Endothelial cell of umbilical vein (primary cell): ENCODE results near the gene ZNF439. TPM values are rescaled to one million over a fixed set of nuclear protein-coding genes. Genes with fewer than 3 reads are reported as not detected.
"Not testable (repeated sequence)": the region's sequence is repeated elsewhere in the genome, so short reads cannot be mapped to it uniquely, and the experiment has no call there.

Experiments
- BruUV-seq: library from RNA; stranded (reverse); fragments of 400-500 nt; replicated peaks from 2 replicates; lab custom pipeline; 2021; lab: Mats Ljungman, UMichigan
- CTCF ChIA-PET: fragments of 300-600, 350-600 bp; sonication (Branson Sonifier 250); formaldehyde crosslinking; loops from one replicate; lab custom pipeline; 2021; ENCODE audit warnings: antibody characterized with exemption, inconsistent platforms; lab: Charles Lee
- POLR2A ChIA-PET: fragments of 300-600, 350-600 bp; sonication (Branson Sonifier 250); formaldehyde crosslinking; loops from one replicate; lab custom pipeline; 2021; ENCODE audit warnings: antibody characterized with exemption, inconsistent platforms; lab: Charles Lee
- DNase-seq: peaks from one replicate; pipeline ENCODE4 v3.0.0-alpha.2; 2011; ENCODE audit warnings: low read depth, low spot score
- FAIRE-seq: peaks from 2 replicates; lab custom pipeline; 2011; peaks lifted over from hg19 to GRCh38; lab: Jason Lieb, UNC
- H2AFZ ChIP-seq: 2 replicates; pipeline ENCODE4 v1.6.0; 2012; ENCODE audit warnings: low read depth, low read length, control low read depth, inconsistent platforms
- H3K27ac ChIP-seq: 2 replicates; pipeline ENCODE4 v1.5.1; 2011; ENCODE audit warnings: low read depth, mild to moderate bottlenecking, control low read depth, low read length, moderate library complexity; ENCODE audit not compliant: insufficient read depth
- H3K27me3 ChIP-seq, 2 experiments: 2 replicates each; pipeline versions ENCODE4 v1.6.0 to v1.6.1; 2011; ENCODE audit warnings: low read length in 2 of 2, mixed read lengths in 1 of 2; ENCODE audit not compliant: control insufficient read depth in 2 of 2, insufficient read depth in 2 of 2
- H3K36me3 ChIP-seq, 2 experiments: 2 replicates in 1 of 2; 3 replicates in 1 of 2; pipeline ENCODE4 v1.5.1; 2011; ENCODE audit warnings: low read length in 2 of 2, mild to moderate bottlenecking in 1 of 2, moderate library complexity in 1 of 2; ENCODE audit not compliant: control insufficient read depth in 2 of 2, insufficient read depth in 2 of 2; ENCODE audit errors: extremely low read depth in 1 of 2
- H3K4me1 ChIP-seq: 3 replicates; pipeline ENCODE4 v1.5.1; 2011; ENCODE audit warnings: mild to moderate bottlenecking, low read length; ENCODE audit not compliant: control insufficient read depth, insufficient read depth; ENCODE audit errors: extremely low read depth
- H3K4me2 ChIP-seq: 2 replicates; pipeline ENCODE4 v1.6.1; 2011; ENCODE audit warnings: low read length, control low read depth, mixed read lengths; ENCODE audit not compliant: insufficient read depth
- H3K4me3 ChIP-seq, 3 experiments: fragments of 200-600 bp in 1 of 3; sonication (generic), shearing (Covaris generic) in 1 of 3; replicated peaks in 1 of 3; 2 replicates each; pipeline ENCODE4 v1.5.1; 2011 to 2016; ENCODE audit warnings: control low read depth in 3 of 3, low read length in 3 of 3, mild to moderate bottlenecking in 2 of 3, inconsistent platforms in 1 of 3, low read depth in 1 of 3, moderate library complexity in 1 of 3; ENCODE audit not compliant: insufficient read depth in 1 of 3
- H3K79me2 ChIP-seq: 2 replicates; pipeline ENCODE4 v1.6.0; 2012; ENCODE audit warnings: low read length, inconsistent platforms; ENCODE audit not compliant: control insufficient read depth, insufficient read depth
- H3K9ac ChIP-seq: replicated peaks from 2 replicates; pipeline ENCODE3; 2011; ENCODE audit warnings: low read length, control low read depth; ENCODE audit not compliant: insufficient read depth; ENCODE audit errors: extremely low read depth
- H3K9me1 ChIP-seq: replicated peaks from 3 replicates; pipeline ENCODE4 v1.6.0; 2011; ENCODE audit warnings: mild to moderate bottlenecking, low read length; ENCODE audit not compliant: control insufficient read depth, insufficient read depth; ENCODE audit errors: extremely low read depth
- H3K9me3 ChIP-seq: replicated peaks from 2 replicates; pipeline ENCODE4 v1.5.1; 2012; ENCODE audit warnings: low read length, inconsistent platforms; ENCODE audit not compliant: control insufficient read depth, insufficient read depth
- H4K20me1 ChIP-seq: replicated peaks from 2 replicates; pipeline ENCODE3; 2011; ENCODE audit warnings: mild to moderate bottlenecking, low read length; ENCODE audit not compliant: control insufficient read depth, insufficient read depth; ENCODE audit errors: extremely low read depth
- EZH2 ChIP-seq: IDR thresholded peaks from 2 replicates; pipeline ENCODE4 v1.6.1; 2012; ENCODE audit warnings: borderline replicate concordance, low read depth, mild to moderate bottlenecking, moderate library complexity, low read length, inconsistent platforms; ENCODE audit not compliant: severe bottlenecking
- FOS ChIP-seq: IDR thresholded peaks from 2 replicates; pipeline ENCODE4 v1.6.1; 2011; ENCODE audit warnings: mild to moderate bottlenecking, low read length, moderate library complexity, borderline replicate concordance; ENCODE audit not compliant: insufficient read depth
- GATA2 ChIP-seq: IDR thresholded peaks from 2 replicates; pipeline ENCODE4 v1.7.0; 2011; ENCODE audit warnings: low read depth, mild to moderate bottlenecking, moderate library complexity, mixed read lengths, low read length; ENCODE audit not compliant: insufficient read length, insufficient read depth
- JUN ChIP-seq: IDR thresholded peaks from 2 replicates; pipeline ENCODE4 v1.6.1; 2011; ENCODE audit warnings: borderline replicate concordance, low read depth; ENCODE audit not compliant: insufficient read length, insufficient read depth
- MAX ChIP-seq: IDR thresholded peaks from 2 replicates; pipeline ENCODE4 v1.6.1; 2011; ENCODE audit not compliant: insufficient read depth, insufficient read length
- MYC ChIP-seq: IDR thresholded peaks from one replicate; pipeline ENCODE4 v1.6.1; 2011; ENCODE audit warnings: mild to moderate bottlenecking, low read depth, low read length
- POLR2A ChIP-seq: IDR thresholded peaks from 2 replicates; pipeline ENCODE4 v1.6.1; 2012; ENCODE audit warnings: low read depth, mild to moderate bottlenecking, control low read depth, low read length
- POLR2AphosphoS5 ChIP-seq: IDR thresholded peaks from 2 replicates; pipeline ENCODE4 v1.6.1; 2012; ENCODE audit warnings: low read depth, mild to moderate bottlenecking, control low read depth, low read length, moderate library complexity; ENCODE audit not compliant: insufficient read depth
- dilution Hi-C: fragments of 300-500 bp; cut with MboI; formaldehyde crosslinking; loops from one replicate; pipeline ENCODE4 v1.15.0; 2019; ENCODE audit warnings: low sequenced_read_pairs; ENCODE audit not compliant: extremely low pct_ligation_motif_present
- intact Hi-C: fragments of 100-400 bp; cut with micrococcal nuclease; formaldehyde crosslinking; loops from one replicate; pipeline ENCODE4 v1.10.0; 2022
- polyA plus RNA-seq, 4 experiments: library from polyadenylated mRNA; depleted of rRNA in 3 of 4; stranded (reverse) in 3 of 4; unstranded in 1 of 4; fragments of >200 nt; gene quantifications; 2 replicates each; pipeline versions ENCODE4 v1.2.1 to v1.2.3, GENCODE V29; 2011 to 2012; ENCODE audit warnings: missing spikeins in 1 of 4
- total RNA-seq: library from RNA; stranded (reverse); gene quantifications from 2 replicates; pipeline ENCODE4 v1.2.3, GENCODE V29; 2021
- TF ChIP-seq, protein P1 (sequence below), 2 donors: IDR thresholded peaks; 1 replicate in 1 of 2; 2 replicates in 1 of 2; pipeline ENCODE4 v1.5.1; 2011; ENCODE audit warnings: low read length in 2 of 2, mild to moderate bottlenecking in 2 of 2, moderate library complexity in 2 of 2, control low read depth in 1 of 2, inconsistent platforms in 1 of 2, low read depth in 1 of 2; ENCODE audit not compliant: insufficient read depth in 1 of 2; ENCODE audit errors: extremely low read depth in 1 of 2

Gene ZNF439
- total and polyA plus RNA-seq, 2 donors (not counting 3 experiments of a cell fraction or from before 2014, with no cell fraction given) = 0.12 to 0.33 TPM

DNA sequence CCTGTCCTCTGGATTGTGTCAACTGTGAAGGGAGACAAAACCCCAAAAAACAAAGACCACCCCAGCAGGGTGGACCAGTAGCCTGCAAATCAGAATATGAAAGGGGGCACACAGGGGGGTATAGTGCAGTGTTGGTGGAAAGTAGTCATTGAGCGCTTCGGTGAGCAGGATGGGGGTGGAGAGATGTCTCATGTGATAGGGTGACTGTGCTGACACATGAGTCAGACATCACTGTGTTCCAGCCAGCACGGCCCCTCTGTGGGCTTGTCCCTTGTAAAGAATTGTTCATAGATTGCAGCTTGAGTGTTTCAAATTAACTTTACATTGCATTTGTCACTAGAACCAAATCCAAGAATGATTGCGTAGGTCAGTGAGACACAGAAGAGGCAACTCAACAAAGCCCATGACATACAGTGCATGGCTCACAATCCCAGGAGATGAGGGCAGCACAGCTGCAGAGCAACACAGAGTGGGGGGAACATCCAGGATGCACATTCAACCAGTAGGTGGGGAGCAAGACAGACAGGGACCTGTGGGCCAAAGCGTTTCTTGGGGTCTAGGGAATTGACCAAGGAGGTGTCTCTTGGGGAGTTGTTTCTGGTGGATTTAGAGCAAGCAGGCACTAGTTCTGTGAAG is 26.9 kb upstream of the ZNF439 start:
- H2AFZ ChIP-seq = no peak overlapping the region
- H3K4me1 ChIP-seq = no peaks in the 10 kb centered on the region
- H4K20me1 ChIP-seq = no peaks in the 10 kb centered on the region
- H3K27ac ChIP-seq = no peak overlapping the region
- H3K36me3 ChIP-seq = no peaks in the 10 kb centered on the region
- ChIA-PET CTCF (no interaction called here), POLR2A (no interaction called here)
- dilution Hi-C loops (no loop called here), intact Hi-C loops (no loop called here)
- no peaks in the 10 kb centered on the region for H3K9me3 ChIP-seq
- H3K9ac ChIP-seq = no peak overlapping the region
- H3K9me1 ChIP-seq = no peaks in the 10 kb centered on the region
- H3K4me2 ChIP-seq = no peak overlapping the region
- DNase-seq = no peak
- no peak overlapping the region for H3K4me3 ChIP-seq
- TF ChIP-seq MYC (no peak), MAX (no peak), POLR2A (no peak), JUN (no peak), FOS (no peak), EZH2 (no peak), POLR2AphosphoS5 (no peak), GATA2 (no peak)
- TF ChIP-seq, protein P1, sequence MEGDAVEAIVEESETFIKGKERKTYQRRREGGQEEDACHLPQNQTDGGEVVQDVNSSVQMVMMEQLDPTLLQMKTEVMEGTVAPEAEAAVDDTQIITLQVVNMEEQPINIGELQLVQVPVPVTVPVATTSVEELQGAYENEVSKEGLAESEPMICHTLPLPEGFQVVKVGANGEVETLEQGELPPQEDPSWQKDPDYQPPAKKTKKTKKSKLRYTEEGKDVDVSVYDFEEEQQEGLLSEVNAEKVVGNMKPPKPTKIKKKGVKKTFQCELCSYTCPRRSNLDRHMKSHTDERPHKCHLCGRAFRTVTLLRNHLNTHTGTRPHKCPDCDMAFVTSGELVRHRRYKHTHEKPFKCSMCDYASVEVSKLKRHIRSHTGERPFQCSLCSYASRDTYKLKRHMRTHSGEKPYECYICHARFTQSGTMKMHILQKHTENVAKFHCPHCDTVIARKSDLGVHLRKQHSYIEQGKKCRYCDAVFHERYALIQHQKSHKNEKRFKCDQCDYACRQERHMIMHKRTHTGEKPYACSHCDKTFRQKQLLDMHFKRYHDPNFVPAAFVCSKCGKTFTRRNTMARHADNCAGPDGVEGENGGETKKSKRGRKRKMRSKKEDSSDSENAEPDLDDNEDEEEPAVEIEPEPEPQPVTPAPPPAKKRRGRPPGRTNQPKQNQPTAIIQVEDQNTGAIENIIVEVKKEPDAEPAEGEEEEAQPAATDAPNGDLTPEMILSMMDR (IDR thresholded peaks at IDR 0.05; ENCODE audit: extremely low read depth in 1 of 2, insufficient read depth in 1 of 2, low read depth in 1 of 2, low read length in 2 of 2) = no peak
- H3K27me3 ChIP-seq = no peaks in the 10 kb centered on the region
- BruUV-seq = no TSS peak
- no peaks in the 10 kb centered on the region for H3K79me2 ChIP-seq
- no peak for FAIRE-seq

DNA sequence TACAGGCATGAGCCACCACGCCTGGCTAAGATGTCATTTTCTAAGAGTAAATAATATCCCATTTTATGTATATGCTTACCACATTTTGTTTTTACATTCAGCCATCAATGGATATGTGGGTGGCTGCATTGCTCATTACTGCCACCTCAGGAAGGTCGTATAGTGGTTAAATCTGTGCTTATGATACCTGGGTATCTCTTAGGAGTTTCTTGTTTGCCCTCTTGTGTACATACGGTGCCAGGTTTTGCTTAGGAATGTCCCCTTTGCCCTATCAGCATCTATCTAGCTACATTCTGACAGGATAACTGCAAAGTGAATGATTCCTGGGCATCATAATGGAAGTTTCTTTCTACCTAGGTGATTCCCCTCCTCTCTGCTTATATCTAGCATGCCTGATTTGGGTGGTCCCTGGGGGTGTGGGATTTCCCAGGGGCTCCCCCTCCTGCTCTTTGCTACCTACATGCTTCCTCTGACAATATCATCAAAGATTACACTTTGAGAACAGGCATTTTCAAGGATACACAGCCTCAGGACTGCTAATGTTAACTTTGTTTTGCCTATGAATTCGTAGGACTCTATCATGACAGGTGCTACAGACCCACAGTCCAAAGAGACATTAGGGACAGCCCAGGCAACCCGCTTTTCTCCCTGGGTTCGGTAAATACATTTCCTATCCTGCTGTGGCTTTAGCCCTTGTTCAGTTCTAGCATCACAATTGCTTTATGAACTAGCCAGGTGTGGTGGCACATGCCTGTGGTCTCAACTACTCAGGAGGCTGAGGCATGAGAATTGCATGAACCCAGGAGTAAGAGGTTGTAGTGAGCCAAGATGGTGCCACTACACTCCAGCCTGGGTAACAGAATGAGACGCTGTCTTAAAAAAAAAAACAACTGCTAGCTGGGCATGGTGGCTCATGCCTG is 19.3 kb upstream of the ZNF439 start:
- H3K4me1 ChIP-seq, DNase-seq, H4K20me1 ChIP-seq, H3K4me2 ChIP-seq, H3K9ac ChIP-seq, H3K27me3 ChIP-seq, H3K9me1 ChIP-seq, intact Hi-C loops, CTCF ChIA-PET, BruUV-seq, H3K36me3 ChIP-seq, H3K4me3 ChIP-seq, dilution Hi-C loops, H2AFZ ChIP-seq, POLR2A ChIA-PET, H3K27ac ChIP-seq, H3K79me2 ChIP-seq, FAIRE-seq: not testable (repeated sequence)
- H3K9me3 ChIP-seq = peaks cover 14% of the 10 kb centered on the region
